ENCODE measurements around the gene HK1. TPM values are rescaled to one million over a fixed set of nuclear protein-coding genes. Genes with fewer than 3 reads are reported as not detected.

HK1 gene
- total RNA-seq, 1 donor from 2014 or later, result 109 TPM

DNA sequence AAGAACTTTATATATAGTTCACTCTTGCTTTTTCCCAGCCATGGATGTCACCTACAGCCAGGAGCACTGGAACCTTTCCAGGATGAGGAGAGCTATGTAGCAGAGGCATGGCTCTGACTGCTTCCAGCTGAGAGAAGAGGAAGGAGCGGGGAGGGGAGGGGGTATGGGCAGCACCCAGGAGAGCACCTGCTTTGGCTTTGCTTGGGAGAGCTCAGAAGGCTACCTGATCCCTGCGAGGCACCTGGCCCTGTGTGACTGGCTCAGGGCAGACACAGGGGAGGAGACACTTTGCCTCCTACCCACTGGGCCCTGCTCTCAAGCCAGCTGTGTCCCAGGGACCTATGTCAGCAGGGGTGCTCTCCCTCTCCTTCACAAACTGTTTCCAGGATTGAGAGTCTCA, 67.1 kb downstream of the HK1 start:
- DNase-seq (ENCODE audit: low spot score), result no peak

DNA sequence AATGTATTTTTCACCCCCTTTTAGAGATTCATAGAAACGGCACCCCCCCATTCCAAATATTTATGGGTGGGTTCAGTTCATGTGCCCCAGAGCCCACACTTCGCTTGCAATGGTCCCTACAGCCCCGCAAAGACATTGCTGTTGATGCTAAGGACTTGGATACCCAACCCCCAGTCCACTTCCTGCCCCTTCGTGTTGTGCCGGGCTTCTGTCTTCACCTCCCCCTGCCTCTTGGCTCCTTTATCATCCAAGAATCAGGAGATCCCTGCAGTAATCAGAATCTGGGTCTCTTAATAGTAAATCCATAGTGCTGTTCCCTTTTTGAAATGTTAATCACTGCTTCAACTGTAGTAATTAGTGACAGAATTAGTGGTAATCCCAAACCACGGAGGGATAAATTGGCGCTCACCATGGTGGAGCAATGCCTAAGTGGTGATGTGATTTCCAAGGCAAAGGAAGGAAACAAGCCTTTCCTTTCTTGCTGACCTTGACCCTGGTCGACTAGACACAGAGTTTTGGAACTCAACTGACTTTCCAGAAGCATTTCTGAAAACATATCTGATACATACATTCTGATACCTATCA, 67.7 kb downstream of the HK1 start:
- no peak for DNase-seq (ENCODE audit: low spot score)

DNA sequence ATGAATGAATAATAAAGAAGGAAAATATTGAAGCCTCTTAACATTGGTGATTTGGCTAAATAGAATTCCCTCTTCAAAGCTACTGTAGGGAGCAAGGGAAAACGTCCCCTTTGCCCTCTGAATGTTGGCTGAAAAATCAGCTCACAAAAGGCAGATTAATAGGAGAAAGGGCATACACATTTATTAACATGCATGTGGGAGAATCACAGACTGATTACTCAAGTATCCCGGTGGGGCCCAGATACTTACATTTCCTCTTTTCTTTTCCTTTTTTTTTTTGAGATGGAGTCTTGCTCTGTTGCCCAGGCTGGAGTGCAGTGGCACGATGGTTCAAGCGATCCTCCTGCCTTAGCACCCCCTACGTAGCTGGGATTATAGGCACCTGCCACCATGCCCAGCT, 68.5 kb downstream of the HK1 start:
- no peak for DNase-seq (ENCODE audit: low spot score)

DNA sequence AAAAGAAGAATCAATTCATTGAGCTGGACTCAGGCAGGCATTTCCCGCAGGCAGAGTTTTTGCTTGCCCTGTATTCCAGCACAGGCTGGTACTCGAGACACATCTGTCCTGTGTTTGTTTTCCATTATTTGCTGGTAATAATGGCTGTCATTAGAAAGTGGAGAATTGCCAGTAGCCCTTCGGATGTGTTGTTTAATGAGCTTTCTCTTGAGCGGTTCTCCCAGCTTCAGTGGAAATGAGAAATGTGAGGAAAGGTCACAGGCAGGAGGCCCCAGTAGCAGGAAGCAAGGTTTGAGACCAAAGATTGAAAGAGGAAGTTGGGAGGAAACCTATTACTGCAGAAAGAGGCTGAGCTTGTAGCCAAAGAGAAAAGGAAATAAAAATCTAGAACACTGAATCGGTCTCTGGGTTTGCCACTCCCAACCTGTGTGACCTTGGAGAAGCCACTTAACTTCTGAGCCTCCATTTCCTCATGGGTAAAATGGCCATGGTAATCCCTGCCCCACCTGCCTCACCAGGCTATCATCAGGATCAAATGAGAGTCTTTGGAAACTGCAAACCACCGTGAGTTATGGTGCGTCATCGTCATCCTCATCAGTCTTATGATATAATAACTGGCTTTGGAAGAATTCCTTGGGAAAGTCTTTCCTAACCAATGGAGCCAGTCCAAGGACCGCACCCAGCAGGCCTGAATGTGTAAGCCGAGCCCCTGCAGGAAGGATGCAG, 70.7 kb downstream of the HK1 start:
- no peak for DNase-seq (ENCODE audit: low spot score)

DNA sequence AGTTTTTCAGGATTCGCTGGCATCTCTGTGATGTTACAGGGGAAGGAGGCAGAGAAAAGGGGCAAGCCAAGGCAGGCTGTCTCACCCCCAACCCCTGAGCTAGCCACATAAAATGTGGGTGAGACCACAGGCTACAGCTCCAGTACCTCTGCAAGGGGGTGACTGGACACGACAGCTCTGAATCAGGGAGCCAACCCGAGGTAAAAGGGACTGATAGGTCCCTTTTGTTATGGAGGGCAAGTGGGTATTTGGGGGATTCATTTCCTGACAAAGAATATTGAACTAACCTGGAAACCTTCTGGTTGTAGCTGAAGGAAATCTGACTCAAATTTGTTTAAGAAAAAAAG, 71.2 kb downstream of the HK1 start:
- DNase-seq (ENCODE audit: low spot score), result no peak

DNA sequence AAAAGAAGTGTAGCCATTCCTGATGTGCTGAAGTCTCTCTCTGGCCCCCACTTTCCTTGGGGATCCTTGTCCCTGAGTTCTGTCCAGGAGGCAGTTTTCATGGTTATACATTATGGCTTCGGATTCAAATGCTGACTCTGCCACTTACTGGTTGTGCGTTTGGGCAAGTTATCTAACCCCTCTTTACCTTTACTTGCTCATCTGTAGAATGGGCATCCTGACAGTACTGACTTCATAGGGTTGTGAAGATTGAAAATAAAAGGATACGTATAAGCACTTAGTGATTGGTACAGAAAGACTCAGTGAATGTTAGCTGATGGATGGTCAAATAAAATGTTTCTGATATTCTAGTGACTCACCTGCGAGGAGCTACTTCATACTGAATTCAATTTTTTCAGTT, 73.3 kb downstream of the HK1 start:
- no peak for DNase-seq (ENCODE audit: low spot score)

DNA sequence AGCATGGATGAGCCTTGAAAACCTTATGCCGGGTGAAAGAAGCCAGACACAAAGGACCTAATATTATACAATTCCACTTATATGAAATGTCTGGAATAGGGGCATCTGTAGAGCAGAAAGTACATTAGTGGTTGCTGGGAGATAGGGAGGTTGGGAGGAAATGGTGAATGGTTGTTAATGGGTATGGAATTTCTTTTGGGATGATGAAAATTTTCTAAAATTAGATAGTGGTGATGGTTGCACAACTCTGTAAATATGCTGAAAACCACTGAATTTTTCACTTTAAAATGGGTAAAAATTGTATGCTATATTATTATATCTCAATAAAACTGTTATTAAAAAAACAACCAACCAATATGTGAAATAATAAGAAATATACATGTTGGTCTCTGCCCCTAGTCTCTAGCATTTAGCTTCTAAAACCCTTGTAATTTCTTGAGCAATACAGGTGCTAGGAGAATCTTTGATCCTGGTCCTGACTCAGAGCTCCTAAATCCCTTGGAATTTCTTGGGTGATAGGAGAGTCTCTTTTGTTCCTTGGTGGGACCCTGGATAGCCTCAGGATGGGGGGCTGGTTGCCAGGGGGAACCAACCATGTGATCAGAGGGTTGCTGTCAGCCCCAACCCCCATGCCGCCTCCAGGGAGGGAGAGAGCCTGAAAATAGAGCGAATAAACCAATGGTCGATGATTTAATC, 74.4 kb downstream of the HK1 start:
- no peak for DNase-seq (ENCODE audit: low spot score)

DNA sequence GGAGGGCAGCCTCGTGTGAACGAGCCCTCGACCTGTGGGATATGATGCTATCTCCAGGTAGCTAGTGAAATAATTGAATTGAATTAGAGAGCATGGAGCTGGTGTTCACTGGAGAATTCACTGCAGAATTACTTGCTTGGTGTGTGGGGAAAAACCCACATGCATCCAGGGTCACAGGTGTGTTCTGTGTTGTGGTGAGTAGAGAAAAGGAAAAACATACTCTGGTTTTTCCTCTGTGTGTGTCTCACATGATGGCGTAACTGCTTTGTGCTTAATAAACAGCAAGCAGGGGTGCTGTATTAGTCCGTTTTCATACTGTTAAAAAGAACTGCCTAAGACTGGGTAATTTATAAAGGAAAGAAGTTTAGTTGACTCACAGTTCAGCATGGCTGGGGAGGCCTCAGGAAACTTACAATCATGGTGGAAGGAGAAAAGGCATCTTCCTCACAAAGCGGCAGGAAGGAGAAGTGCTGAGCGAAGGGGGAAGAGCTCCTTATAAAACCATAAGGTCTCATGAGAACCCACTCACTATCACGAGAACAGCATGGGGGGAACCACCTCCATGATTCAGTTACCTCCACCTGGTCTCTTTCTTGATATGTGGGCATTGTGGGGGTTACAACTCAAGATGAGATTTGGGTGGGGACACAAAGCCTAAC, 75.8 kb downstream of the HK1 start:
- DNase-seq (ENCODE audit: low spot score), result no peak

DNA sequence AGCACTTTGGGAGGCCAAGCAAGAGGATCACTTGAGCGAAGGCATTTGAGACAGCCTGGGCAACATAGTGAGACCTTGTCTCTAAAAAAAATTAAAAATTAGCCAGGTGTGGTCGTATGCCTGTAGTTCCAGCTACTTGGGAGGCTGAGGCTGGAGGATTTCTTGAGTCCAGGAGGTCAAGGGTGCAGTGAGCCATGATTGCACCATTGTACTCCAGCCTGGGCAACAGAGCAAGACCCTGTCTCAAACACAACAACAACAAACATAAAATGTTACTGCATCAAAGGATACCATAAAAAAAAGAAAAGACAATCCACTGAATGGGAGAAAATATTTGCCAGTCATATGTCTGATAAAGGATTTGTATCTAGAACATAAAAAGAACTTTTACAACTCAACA, 77.9 kb downstream of the HK1 start:
- DNase-seq (ENCODE audit: low spot score), result no peak

DNA sequence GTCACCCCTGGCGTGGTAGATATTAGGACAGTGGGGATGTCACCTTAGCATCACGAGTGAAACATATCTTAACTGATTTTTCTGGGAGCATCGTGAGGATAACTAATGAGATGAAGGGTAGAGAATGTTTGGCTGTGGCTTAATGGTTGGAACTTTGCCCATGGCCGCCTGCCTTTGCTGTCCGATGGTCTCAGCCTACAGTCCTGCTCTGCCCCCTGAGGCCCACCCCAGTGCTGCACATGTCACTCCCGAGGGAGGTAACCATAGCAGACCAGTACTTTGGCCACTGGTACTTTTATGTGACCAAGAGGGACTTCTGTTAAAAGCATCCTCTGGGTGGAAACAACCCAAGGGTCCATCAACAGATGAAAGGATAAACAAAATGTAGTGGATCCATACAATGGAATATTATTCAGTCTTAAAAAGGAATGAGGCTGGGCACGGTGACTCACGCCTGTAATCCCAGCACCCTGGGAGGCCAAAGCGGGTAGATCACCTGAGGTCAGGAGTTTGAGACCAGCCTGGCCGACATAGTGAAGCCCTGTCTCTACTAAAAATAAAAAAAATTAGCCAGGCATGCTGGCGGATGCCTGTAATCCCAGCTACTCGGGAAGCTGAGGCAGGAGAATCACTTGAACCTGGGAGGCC, 80.0 kb downstream of the HK1 start:
- DNase-seq (ENCODE audit: low spot score), result no peak

DNA sequence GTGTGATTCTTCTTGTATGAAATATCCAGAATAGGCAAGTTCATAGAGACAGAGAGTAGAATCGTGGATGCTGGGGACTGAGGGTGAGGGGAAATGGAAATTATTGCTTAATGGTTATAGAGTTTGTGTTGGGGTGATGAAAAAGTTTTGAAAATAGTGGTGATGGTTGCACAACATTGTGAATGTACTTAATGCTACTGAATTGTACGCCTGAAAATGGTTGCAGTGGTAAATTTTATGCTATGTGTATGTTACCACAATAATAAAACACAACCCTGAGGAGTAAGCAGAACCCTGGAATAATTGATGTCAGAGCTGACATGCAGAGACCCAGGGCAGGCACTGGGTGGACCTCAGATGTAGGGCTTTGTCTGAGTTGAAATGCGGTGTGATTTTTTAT, 80.9 kb downstream of the HK1 start:
- no peak for DNase-seq (ENCODE audit: low spot score)

DNA sequence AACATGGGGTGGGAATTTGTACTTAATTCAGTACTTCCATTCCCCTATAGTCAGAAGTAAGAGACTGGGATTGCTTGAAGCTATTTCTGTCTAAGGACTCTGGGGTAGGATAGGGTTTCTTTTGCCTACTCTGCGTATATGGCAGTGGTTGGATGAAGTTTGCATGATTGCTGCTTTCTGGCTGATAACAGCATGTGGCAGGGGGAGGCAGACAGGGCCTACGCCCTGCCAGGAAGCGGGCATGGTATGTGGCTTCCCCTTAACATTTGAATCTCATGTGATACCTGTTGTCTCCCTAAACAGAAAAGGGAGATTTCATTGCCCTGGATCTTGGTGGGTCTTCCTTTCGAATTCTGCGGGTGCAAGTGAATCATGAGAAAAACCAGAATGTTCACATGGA, 81.3 kb downstream of the HK1 start:
- no peak for DNase-seq (ENCODE audit: low spot score)

DNA sequence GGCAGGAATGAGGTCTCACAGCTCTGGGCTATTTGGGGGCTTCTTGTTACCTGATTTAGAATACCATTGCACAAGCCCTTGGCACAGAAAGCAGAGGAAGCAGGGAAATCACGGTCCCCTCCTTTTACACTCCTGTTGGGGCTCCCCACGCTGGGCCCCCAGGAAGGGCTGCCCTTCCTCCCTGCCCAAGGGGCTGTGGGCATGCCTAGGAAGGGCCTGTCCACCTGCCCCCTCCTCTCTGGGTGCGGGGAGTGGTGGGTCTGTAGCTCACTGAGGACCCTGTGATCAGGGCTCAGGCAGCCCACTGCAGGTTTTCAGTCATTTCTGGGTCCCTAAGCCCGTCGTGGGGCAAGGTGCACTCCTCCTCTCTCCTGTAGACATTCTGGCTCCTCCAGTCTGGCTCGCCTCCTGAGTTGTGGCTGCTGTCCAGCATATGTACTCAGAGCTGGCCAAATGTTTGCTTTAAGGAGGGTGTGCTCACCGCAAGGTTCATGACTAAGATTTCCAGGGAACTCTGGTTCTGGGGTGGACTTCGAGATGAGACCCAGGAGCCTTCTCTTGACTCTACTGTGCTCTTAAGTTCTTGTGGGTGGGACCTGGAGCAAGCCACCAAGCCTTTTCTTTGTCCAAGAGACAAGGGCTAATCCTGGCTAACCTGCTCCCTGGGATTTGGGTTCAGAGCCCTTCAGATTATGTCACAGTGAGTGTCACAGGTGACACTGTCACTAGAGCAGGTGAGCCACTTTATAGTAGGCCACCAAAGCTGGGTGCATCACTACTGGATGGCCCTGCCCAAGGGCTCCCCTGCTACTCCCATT, 82.4 kb downstream of the HK1 start:
- no peak for DNase-seq (ENCODE audit: low spot score)

DNA sequence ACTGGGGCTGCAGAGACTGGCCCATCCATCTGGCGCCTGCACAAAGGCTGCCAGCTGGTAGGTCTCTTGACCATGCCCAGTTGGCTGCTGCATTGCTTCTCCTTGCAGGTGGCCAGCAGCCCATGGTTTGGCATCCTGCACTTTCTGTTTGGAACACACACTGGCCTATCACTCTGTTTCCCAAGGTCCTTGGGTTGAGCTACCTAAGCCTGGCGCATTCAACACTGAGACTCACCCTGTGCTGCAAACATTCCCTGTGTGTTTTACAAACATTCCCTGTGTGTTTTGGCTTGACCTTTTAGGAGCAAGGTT, 83.0 kb downstream of the HK1 start:
- DNase-seq (ENCODE audit: low spot score), result no peak

DNA sequence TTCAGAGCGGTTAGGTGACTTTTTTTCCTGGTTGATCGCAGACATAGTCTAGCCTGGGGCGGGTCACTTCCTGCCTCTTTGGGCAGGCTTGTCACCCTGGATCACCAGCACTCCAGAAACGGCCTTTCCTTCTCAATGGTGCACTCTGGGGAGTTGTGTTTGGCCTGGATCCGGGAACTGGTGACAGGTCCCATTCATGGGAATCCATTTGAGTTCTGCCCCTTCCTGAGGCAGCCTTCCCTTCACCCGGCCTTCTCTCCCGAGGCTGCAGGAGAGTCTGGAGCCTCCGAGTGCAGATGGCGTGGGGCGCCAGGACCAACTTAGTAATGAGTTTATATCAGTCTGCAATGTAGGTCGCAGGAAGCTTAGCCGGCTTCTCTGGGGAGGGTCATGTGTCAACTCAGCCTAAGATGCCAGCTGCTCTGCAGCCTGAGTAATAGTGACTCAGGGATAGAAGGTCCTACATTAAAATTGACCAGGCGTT, 84.2 kb downstream of the HK1 start:
- no peak for DNase-seq (ENCODE audit: low spot score)

DNA sequence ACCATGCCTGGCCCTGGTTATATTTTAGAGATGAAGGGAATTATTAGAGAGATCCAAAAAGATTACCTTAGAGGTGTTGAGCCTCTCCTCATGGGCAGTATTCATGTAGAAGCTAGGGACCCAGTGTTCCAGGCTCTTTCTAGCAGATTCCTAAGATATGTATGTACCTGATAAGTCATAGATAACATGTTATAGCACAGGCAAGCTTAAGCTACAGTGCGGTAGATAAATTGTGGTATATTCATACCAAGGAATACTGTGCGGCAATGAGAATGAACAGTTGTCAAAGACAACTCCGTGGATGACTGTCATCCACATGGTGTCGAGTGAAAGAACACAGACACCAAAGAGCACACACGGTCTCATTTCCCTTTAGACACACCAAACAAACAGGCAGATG, 85.4 kb downstream of the HK1 start:
- DNase-seq (ENCODE audit: low spot score), result no peak

DNA sequence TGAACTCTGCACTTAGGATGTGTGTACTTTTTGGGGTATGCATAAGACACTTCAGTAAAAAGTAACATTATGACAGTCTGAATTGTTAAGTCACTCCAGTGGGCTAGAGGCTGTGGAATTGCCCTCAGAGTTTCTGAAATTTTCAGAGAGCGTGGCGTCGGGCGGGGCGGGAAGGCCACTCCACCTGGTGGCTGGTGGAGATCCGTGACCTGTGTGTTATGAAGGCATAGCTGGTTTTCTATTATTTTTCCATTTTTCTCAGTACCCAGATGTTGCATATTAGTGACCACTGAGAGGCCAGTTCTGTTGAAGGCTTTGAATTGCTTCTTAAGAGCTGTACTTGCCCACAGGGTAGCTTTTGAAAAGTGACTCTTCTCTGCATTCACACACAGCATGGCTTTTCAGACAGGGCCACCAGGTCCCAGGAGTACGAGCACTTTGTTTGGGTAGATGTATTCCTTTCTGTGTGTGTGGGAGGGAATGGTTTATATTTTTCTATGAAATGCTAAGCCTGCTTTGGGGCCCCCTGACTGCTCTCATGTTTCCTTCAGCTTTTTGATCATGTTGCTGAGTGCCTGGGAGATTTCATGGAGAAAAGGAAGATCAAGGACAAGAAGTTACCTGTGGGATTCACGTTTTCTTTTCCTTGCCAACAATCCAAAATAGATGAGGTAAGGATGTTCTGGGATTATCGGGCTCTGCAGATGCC, 86.1 kb downstream of the HK1 start:
- no peak for DNase-seq (ENCODE audit: low spot score)

DNA sequence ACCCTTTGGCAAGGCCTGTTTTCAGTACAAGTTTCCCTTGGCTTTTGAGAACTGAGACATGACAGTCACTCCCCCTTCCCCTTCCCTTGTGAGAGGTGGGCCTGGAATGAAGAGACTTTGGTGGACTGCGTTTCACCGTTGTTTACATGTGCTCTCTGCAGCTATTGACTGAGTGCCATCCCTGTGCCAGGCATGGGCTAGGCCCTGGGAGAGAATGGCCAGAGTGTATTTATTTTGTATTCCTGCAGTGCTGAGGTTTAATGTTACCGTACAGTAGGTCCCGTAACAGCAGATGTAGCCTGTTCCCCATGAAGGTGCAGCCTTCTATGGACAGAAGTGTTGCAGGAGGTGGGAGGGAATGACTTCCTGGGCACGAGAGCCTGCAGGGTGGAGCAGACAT, 88.4 kb downstream of the HK1 start:
- DNase-seq (ENCODE audit: low spot score), result no peak

DNA sequence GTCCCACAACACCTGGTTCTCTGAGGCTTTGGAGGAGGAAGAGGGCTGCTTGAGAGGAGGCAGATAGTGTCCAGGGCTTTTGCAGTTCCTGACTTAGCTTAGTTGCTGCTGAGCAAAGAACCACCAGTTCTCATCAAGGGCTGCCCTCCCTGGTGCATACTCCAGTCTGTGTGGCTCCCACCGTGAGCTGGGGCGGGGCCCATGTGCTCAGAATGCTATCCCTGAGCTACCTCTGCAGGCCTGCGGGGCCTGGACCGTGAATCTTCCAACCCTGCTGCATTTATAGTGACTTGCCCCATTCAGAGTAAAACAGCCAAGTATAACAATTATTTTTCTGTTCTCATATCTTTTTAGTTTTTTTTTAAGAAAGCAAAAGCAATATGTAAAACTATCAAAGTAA, 89.2 kb downstream of the HK1 start:
- DNase-seq (ENCODE audit: low spot score), result no peak

All from mesenteric fat pad (tissue), 1 donor.